ENCODE data around the gene IFIT3. TPM values are rescaled to one million over a fixed set of nuclear protein-coding genes. Genes with fewer than 3 reads are reported as not detected.

Gene IFIT3
- total and polyA plus RNA-seq, 9 of the 15 experiments (the other 6 are each of a cell fraction or from before 2014, with no cell fraction given) = 0.23 to 2.2 (median 0.77) TPM

DNA sequence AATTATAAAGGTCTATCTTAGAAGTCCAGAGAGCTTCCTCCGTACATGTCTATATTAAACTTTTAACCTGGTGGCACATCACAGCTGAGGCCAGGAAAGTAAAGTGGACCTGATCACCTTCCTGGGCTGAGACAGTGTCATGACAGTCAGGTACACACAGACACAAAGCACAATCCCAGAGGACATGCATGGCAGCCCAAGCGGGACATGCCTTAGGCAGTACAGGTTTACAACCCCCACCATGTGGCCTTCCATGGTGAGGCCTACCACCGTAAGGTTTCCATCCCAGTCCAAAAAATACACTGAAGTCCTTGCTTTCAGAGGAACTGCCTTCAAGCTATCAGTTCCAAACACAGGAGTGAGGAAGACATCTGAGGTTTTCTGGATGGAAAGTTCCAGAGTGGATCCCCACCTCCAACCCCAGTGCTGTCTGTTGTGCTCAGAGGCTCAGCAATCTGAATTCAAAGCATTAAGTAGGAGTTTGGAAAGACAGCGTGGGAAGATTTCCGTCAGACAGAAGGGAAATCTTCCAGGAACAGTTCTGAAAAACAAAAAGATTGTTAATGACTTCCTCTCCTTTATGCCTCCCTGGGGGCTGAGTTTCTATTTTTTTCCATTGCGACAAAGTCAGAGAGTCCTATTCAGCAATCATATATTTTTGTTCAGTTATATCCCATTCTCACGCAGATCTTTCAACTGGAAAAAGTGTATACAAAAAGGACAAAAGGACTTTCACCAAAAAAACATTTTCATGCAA lies 20.1 kb downstream of the IFIT3 start:
- Histone ChIP-seq H2AFZ (ENCODE audit: low read depth, low read length) (peak overlapping the region; percentile 58; the same call in 1 of the 2 replicates), H3K9ac (ENCODE audit: insufficient read depth in 1 of 2, low read depth in 2 of 2, low read length in 2 of 2) (no peak overlapping the region), H3K4me2 (ENCODE audit: insufficient read depth, low read length) (no peak overlapping the region), H3K27ac (ENCODE audit: extremely low read depth, low read depth, low read length) (no peak overlapping the region), H3K79me2 (ENCODE audit: control insufficient read depth, insufficient read depth, low read length) (no peaks in the 10 kb centered on the region), H3K27me3 (ENCODE audit: control insufficient read depth in 2 of 2, insufficient read depth in 2 of 2, low read length in 2 of 2) (no peaks in the 10 kb centered on the region), H4K20me1 (replicated peaks; ENCODE audit: control insufficient read depth, insufficient read depth, low read length) (no peaks in the 10 kb centered on the region), H3K4me3 (no peak overlapping the region), H3K9me3 (replicated peaks; ENCODE audit: control insufficient read depth, insufficient read depth, low read depth, low read length) (no peaks in the 10 kb centered on the region; the same call in 1 of the 2 replicates), H3K36me3 (ENCODE audit: control insufficient read depth, insufficient read depth, low read length) (no peaks in the 10 kb centered on the region), H3K4me1 (replicated peaks in 1 of 2; ENCODE audit: control insufficient read depth in 2 of 2, insufficient read depth in 2 of 2, low read length in 2 of 2) (peaks cover 5 to 23% of the 10 kb centered on the region in 2 experiments; a peak in 4 of 5 replicates), H3K9me1 (ENCODE audit: control insufficient read depth, insufficient read depth, low read length) (no peaks in the 10 kb centered on the region)
- no peak for ATAC-seq
- 59% methylated on average over 7 of the region's 7 CpGs for WGBS (ENCODE audit: insufficient coverage, low coverage, missing lambda C conversion rate)
- DNase-seq (ENCODE audit: extremely low read depth in 1 of 4, low spot score in 3 of 4) = no peak
- ChIA-PET CTCF (ENCODE audit: low intra/inter-chr PET ratio) (no interaction called here), POLR2A (interaction anchor here (0.7 kb wide), 1 partner anchor 24 kb away, joined by 3 read pairs; no protein-coding TSS in a partner anchor)
- FAIRE-seq = no peak
- in situ Hi-C loops (cut with MboI) (no loop called here), intact Hi-C loops (cut with micrococcal nuclease) (no loop called here)
- TF ChIP-seq, protein P1, sequence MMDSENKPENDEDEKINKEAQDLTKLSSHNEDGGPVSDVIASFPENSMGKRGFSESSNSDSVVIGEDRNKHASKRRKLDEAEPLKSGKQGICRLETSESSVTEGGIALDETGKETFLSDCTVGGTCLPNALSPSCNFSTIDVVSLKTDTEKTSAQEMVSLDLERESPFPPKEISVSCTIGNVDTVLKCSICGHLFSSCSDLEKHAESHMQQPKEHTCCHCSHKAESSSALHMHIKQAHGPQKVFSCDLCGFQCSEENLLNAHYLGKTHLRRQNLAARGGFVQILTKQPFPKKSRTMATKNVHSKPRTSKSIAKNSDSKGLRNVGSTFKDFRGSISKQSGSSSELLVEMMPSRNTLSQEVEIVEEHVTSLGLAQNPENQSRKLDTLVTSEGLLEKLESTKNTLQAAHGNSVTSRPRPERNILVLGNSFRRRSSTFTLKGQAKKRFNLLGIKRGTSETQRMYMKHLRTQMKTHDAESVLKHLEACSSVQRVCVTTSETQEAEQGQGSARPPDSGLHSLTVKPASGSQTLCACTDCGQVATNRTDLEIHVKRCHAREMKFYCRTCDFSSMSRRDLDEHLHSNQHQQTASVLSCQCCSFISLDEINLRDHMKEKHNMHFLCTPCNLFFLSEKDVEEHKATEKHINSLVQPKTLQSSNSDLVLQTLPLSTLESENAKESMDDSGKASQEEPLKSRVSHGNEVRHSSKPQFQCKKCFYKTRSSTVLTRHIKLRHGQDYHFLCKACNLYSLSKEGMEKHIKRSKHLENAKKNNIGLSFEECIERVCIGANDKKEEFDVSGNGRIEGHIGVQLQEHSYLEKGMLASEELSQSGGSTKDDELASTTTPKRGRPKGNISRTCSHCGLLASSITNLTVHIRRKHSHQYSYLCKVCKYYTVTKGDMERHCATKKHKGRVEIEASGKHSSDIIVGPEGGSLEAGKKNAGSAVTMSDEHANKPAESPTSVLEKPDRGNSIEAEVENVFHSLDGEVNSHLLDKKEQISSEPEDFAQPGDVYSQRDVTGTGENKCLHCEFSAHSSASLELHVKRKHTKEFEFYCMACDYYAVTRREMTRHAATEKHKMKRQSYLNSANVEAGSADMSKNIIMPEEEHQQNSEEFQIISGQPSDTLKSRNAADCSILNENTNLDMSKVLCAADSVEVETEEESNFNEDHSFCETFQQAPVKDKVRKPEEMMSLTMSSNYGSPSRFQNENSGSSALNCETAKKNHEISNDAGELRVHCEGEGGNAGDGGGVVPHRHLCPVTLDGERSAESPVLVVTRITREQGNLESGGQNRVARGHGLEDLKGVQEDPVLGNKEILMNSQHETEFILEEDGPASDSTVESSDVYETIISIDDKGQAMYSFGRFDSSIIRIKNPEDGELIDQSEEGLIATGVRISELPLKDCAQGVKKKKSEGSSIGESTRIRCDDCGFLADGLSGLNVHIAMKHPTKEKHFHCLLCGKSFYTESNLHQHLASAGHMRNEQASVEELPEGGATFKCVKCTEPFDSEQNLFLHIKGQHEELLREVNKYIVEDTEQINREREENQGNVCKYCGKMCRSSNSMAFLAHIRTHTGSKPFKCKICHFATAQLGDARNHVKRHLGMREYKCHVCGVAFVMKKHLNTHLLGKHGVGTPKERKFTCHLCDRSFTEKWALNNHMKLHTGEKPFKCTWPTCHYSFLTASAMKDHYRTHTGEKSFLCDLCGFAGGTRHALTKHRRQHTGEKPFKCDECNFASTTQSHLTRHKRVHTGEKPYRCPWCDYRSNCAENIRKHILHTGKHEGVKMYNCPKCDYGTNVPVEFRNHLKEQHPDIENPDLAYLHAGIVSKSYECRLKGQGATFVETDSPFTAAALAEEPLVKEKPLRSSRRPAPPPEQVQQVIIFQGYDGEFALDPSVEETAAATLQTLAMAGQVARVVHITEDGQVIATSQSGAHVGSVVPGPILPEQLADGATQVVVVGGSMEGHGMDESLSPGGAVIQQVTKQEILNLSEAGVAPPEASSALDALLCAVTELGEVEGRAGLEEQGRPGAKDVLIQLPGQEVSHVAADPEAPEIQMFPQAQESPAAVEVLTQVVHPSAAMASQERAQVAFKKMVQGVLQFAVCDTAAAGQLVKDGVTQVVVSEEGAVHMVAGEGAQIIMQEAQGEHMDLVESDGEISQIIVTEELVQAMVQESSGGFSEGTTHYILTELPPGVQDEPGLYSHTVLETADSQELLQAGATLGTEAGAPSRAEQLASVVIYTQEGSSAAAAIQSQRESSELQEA (IDR thresholded peaks at IDR 0.05; ENCODE audit: low read depth) = no peak
- no TSS peak for BruUV-seq (replicated peaks)

All from K562 (cell line).